HepG2 (cell line): ENCODE data around the gene ANLN. TPM values are rescaled to one million over a fixed set of nuclear protein-coding genes. Genes with fewer than 3 reads are reported as not detected.

ENCODE experiments used
- AHR ChIP-seq: IDR thresholded peaks from 2 replicates; pipeline ENCODE4 v1.6.1; 2018; ENCODE audit warnings: missing genetic modification reagents, missing compliant biosample characterization
- BRCA1 ChIP-seq: sonication (generic); formaldehyde crosslinking; IDR thresholded peaks from 2 replicates; pipeline ENCODE4 v1.4.0; 2020; ENCODE audit warnings: missing genetic modification reagents
- CAMTA2 ChIP-seq: sonication (generic); formaldehyde crosslinking; IDR thresholded peaks from 2 replicates; pipeline ENCODE4 v1.4.0; 2020; ENCODE audit warnings: mild to moderate bottlenecking, missing genetic modification reagents, borderline replicate concordance
- CBX5 ChIP-seq: sonication (generic); formaldehyde crosslinking; IDR thresholded peaks from 2 replicates; pipeline ENCODE4 v1.4.0; 2020; ENCODE audit warnings: missing genetic modification reagents, borderline replicate concordance
- FLYWCH1 ChIP-seq: sonication (generic); formaldehyde crosslinking; IDR thresholded peaks from 2 replicates; pipeline ENCODE4 v1.8.1; 2023; ENCODE audit warnings: mild to moderate bottlenecking, missing genetic modification reagents
- JDP2 ChIP-seq: sonication (generic); formaldehyde crosslinking; IDR thresholded peaks from 2 replicates; pipeline ENCODE4 v1.8.1; 2022; ENCODE audit warnings: missing genetic modification reagents, borderline replicate concordance
- MBNL3 ChIP-seq: fragments of 250-450 bp; sonication (Bioruptor Pico); conservative IDR thresholded peaks from 2 replicates; pipeline ENCODE4 v1.8.0; 2022; ENCODE audit warnings: mild to moderate bottlenecking, inconsistent platforms
- MYNN ChIP-seq: sonication (generic); formaldehyde crosslinking; IDR thresholded peaks from 2 replicates; pipeline ENCODE4 v1.4.0; 2020; ENCODE audit warnings: mild to moderate bottlenecking, low read depth, missing genetic modification reagents
- NFATC3 ChIP-seq: sonication (generic); formaldehyde crosslinking; IDR thresholded peaks from 2 replicates; pipeline ENCODE4 v1.5.1; 2020; ENCODE audit warnings: mild to moderate bottlenecking, missing genetic modification reagents
- NFYB ChIP-seq: sonication (generic); formaldehyde crosslinking; IDR thresholded peaks from 2 replicates; pipeline ENCODE4 v1.4.0; 2020; ENCODE audit warnings: missing genetic modification reagents
- NR2C2 ChIP-seq: sonication (generic); formaldehyde crosslinking; IDR thresholded peaks from 2 replicates; pipeline ENCODE4 v1.4.0; 2020; ENCODE audit warnings: missing genetic modification reagents, mild to moderate bottlenecking, moderate library complexity, borderline replicate concordance
- PITX1 ChIP-seq: sonication (generic); formaldehyde crosslinking; IDR thresholded peaks from 2 replicates; pipeline ENCODE4 v1.5.1; 2020; ENCODE audit warnings: mild to moderate bottlenecking, missing genetic modification reagents
- RCOR2 ChIP-seq: IDR thresholded peaks from 2 replicates; pipeline ENCODE4 v1.6.1; 2016; ENCODE audit warnings: missing biosample characterization, missing genetic modification reagents
- THAP11 ChIP-seq: IDR thresholded peaks from 2 replicates; pipeline ENCODE4 v1.6.1; 2016; ENCODE audit warnings: missing biosample characterization, missing genetic modification reagents
- ZNF205 ChIP-seq: IDR thresholded peaks from 2 replicates; pipeline ENCODE4 v1.6.1; 2018; ENCODE audit warnings: missing biosample characterization, missing genetic modification reagents
- ZNF207 ChIP-seq: fragments of 450-650 bp; IDR thresholded peaks from 2 replicates; pipeline ENCODE4 v1.6.1; 2016; ENCODE audit warnings: antibody characterized with exemption, borderline replicate concordance
- ZNF605 ChIP-seq: sonication (generic); formaldehyde crosslinking; IDR thresholded peaks from 2 replicates; pipeline ENCODE4 v1.8.0; 2022; ENCODE audit warnings: mild to moderate bottlenecking, missing genetic modification reagents
- ZNF766 ChIP-seq: sonication (generic); formaldehyde crosslinking; IDR thresholded peaks from 2 replicates; pipeline ENCODE4 v1.5.0; 2020; ENCODE audit warnings: missing genetic modification reagents, borderline replicate concordance
- ZSCAN25 ChIP-seq: sonication (generic); formaldehyde crosslinking; IDR thresholded peaks from 2 replicates; pipeline ENCODE4 v1.8.0; 2022; ENCODE audit warnings: mild to moderate bottlenecking, missing genetic modification reagents
- ZSCAN29 ChIP-seq: sonication (generic); formaldehyde crosslinking; conservative IDR thresholded peaks from 2 replicates; pipeline ENCODE4 v1.4.0; 2020; ENCODE audit warnings: mild to moderate bottlenecking, missing genetic modification reagents
- polyA plus RNA-seq, 8 experiments: library from polyadenylated mRNA; depleted of rRNA in 3 of 8; stranded (reverse) in 7 of 8; unstranded in 1 of 8; fragments of >200 nt; fragmentation: Illumina TruSeq in 4 of 8; extraction: Trizol in 4 of 8; gene quantifications; 2 replicates each; pipeline versions ENCODE4 v1.2.1 to v1.2.3, GENCODE V29; 2011 to 2016; ENCODE audit warnings: low read depth in 4 of 8, missing spikeins in 1 of 8, mixed read lengths in 1 of 8; ENCODE audit not compliant: insufficient read depth in 1 of 8
- total RNA-seq, 5 experiments: library from RNA; depleted of rRNA; stranded (reverse); fragments of >200 nt; fragmentation: Illumina TruSeq; extraction: Trizol; gene quantifications; 2 replicates each; pipeline ENCODE4 v1.2.3, GENCODE V29; 2016; ENCODE audit warnings: low read depth in 1 of 5
- TF ChIP-seq, protein P1 (sequence below): sonication (generic); formaldehyde crosslinking; conservative IDR thresholded peaks from 2 replicates; pipeline ENCODE4 v1.8.0; 2022; ENCODE audit warnings: missing genetic modification reagents
- TF ChIP-seq, protein P2 (sequence below): IDR thresholded peaks from 2 replicates; pipeline ENCODE4 v1.6.1; 2016; ENCODE audit warnings: low read depth, control low read depth
- TF ChIP-seq, protein P3 (sequence below): sonication (generic); formaldehyde crosslinking; IDR thresholded peaks from 2 replicates; pipeline ENCODE4 v1.5.1; 2020; ENCODE audit warnings: mild to moderate bottlenecking, missing genetic modification reagents
- TF ChIP-seq, protein P4 (sequence below): IDR thresholded peaks from 2 replicates; pipeline ENCODE4 v1.6.1; 2016

Gene ANLN
- total and polyA plus RNA-seq, 2 of the 13 experiments (the other 11 are each of a cell fraction or from before 2014, with no cell fraction given): 20.0 to 72.0 TPM

DNA sequence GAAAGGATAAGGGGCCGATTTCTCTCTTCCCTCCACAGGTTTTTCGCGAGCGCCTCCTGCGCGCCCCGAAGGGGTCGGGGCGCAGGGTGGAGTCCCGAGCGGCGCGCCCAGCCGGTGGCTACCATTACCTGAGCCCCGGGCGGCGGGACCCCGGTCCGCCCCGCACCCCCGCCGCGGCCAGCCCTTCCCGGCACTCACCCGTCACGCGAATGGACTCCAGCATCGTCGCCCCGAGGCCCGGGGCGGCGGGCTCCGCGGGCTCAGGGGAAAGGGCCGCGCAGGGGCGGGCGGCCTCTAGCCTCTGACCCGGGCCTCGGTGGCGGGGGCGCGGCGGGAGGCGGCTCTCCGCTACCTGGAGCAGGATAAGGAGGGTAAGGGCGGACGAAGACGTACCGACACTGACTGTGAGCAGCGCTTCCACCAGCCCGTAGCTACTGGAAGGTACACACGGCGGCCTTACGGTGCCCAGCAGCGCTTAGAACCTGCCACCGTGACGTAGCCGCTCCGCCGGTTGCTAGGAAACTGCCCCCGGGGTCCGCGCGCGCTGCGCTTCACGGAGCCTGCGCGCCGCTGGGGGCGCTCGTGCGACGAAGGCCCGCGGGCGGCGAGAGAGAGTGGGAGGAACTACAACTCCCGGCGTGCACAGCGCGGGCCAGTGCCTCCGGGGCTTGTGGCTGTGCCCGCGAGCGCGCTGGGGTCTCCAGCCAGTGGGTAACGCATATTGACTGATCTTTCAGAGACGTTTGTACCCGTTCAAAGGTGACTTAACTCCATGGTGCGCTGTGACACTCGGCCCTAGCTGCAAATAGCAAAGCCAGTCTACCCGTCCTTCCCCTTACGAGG, 22.7 kb upstream of the ANLN start (continued):
- TF ChIP-seq CAMTA2 (CRISPR knock-in tag) (peak; percentile 82; the same call in 1 of the 2 replicates), MBNL3 (CRISPR knock-in tag) (no peak), ZSCAN25 (no peak), NFATC3 (CRISPR knock-in tag) (0 out of 2 replicates have a peak, but pooled peaks have one; percentile 73), BRCA1 (CRISPR knock-in tag) (no peak; the same call in 1 of the 2 replicates), RCOR2 (CRISPR knock-in tag) (no peak), ZNF766 (CRISPR knock-in tag) (peak; percentile 59; the same call in 1 of the 2 replicates), ZSCAN29 (0 out of 2 replicates have a peak, but pooled peaks have one; percentile 19), FLYWCH1 (no peak), CBX5 (CRISPR knock-in tag) (peak; percentile 61; the same call in 1 of the 2 replicates), NFYB (CRISPR knock-in tag) (peak; percentile 20; the same call in 1 of the 2 replicates), PITX1 (CRISPR knock-in tag) (no peak), ZNF207 (no peak), THAP11 (CRISPR knock-in tag) (peak; percentile 100), JDP2 (CRISPR knock-in tag) (no peak), ZNF605 (0 out of 2 replicates have a peak, but pooled peaks have one; percentile 56), AHR (no peak), MYNN (CRISPR knock-in tag) (no peak), ZNF205 (peak; percentile 71; the same call in 1 of the 2 replicates), NR2C2 (CRISPR knock-in tag) (peak; percentile 81)
- TF ChIP-seq, protein P1, sequence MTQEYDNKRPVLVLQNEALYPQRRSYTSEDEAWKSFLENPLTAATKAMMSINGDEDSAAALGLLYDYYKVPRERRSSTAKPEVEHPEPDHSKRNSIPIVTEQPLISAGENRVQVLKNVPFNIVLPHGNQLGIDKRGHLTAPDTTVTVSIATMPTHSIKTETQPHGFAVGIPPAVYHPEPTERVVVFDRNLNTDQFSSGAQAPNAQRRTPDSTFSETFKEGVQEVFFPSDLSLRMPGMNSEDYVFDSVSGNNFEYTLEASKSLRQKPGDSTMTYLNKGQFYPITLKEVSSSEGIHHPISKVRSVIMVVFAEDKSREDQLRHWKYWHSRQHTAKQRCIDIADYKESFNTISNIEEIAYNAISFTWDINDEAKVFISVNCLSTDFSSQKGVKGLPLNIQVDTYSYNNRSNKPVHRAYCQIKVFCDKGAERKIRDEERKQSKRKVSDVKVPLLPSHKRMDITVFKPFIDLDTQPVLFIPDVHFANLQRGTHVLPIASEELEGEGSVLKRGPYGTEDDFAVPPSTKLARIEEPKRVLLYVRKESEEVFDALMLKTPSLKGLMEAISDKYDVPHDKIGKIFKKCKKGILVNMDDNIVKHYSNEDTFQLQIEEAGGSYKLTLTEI (CRISPR knock-in tag): no peak
- TF ChIP-seq, protein P2, sequence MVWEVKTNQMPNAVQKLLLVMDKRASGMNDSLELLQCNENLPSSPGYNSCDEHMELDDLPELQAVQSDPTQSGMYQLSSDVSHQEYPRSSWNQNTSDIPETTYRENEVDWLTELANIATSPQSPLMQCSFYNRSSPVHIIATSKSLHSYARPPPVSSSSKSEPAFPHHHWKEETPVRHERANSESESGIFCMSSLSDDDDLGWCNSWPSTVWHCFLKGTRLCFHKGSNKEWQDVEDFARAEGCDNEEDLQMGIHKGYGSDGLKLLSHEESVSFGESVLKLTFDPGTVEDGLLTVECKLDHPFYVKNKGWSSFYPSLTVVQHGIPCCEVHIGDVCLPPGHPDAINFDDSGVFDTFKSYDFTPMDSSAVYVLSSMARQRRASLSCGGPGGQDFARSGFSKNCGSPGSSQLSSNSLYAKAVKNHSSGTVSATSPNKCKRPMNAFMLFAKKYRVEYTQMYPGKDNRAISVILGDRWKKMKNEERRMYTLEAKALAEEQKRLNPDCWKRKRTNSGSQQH: peak; percentile 33; the same call in 1 of the 2 replicates
- TF ChIP-seq, protein P3, sequence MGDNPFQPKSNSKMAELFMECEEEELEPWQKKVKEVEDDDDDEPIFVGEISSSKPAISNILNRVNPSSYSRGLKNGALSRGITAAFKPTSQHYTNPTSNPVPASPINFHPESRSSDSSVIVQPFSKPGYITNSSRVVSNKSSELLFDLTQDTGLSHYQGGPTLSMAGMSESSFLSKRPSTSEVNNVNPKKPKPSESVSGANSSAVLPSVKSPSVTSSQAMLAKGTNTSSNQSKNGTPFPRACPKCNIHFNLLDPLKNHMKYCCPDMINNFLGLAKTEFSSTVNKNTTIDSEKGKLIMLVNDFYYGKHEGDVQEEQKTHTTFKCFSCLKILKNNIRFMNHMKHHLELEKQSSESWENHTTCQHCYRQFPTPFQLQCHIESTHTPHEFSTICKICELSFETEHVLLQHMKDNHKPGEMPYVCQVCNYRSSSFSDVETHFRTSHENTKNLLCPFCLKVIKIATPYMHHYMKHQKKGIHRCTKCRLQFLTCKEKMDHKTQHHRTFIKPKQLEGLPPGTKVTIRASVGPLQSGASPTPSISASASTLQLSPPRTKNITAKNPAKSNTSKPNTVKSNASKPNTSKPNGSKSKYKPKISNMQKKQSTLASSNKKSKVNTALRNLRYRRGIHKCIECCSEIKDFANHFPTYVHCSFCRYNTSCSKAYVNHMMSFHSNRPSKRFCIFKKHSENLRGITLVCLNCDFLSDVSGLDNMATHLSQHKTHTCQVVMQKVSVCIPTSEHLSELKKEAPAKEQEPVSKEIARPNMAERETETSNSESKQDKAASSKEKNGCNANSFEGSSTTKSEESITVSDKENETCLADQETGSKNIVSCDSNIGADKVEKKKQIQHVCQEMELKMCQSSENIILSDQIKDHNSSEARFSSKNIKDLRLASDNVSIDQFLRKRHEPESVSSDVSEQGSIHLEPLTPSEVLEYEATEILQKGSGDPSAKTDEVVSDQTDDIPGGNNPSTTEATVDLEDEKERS (CRISPR knock-in tag): no peak
- TF ChIP-seq, protein P4, sequence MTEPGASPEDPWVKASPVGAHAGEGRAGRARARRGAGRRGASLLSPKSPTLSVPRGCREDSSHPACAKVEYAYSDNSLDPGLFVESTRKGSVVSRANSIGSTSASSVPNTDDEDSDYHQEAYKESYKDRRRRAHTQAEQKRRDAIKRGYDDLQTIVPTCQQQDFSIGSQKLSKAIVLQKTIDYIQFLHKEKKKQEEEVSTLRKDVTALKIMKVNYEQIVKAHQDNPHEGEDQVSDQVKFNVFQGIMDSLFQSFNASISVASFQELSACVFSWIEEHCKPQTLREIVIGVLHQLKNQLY (CRISPR knock-in tag): no peak
